D341Med (cell line): Measurements from ENCODE around the gene CLMN.

ENCODE experiments used
- DNase-seq: peaks from one replicate; pipeline ENCODE4 v3.0.0; 2012; ENCODE audit warnings: low spot score

CLMN gene

GRCh38 chr14:95134304-95134933 is 185.3 kb downstream of the CLMN start:
- DNase-seq, result no peak

- no peak for DNase-seq
These were observed 186.4 kb downstream of the CLMN start for GRCh38 chr14:95133282-95133681.

DNA sequence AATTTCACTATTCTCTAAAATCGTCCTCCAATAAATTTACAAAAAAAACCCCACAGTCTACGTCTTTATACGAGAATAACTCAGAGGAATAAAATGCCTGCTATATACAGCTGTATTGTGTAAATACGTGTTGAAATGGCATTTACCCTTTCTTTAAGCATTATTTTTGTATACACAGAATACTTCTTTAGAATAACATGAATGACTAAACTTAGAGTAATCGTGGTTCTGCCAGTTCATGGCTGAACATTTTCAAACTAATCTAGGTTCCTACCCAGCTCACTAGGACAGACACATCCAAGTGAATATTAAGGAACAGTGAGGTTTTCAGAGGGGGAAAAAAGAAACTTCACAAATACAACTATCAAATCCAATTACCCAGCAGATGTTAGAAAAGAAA is 186.9 kb downstream of the CLMN start:
- DNase-seq, result no peak
